ENCODE measurements around the gene CCDC85A.

- TF ChIP-seq, protein P1, sequence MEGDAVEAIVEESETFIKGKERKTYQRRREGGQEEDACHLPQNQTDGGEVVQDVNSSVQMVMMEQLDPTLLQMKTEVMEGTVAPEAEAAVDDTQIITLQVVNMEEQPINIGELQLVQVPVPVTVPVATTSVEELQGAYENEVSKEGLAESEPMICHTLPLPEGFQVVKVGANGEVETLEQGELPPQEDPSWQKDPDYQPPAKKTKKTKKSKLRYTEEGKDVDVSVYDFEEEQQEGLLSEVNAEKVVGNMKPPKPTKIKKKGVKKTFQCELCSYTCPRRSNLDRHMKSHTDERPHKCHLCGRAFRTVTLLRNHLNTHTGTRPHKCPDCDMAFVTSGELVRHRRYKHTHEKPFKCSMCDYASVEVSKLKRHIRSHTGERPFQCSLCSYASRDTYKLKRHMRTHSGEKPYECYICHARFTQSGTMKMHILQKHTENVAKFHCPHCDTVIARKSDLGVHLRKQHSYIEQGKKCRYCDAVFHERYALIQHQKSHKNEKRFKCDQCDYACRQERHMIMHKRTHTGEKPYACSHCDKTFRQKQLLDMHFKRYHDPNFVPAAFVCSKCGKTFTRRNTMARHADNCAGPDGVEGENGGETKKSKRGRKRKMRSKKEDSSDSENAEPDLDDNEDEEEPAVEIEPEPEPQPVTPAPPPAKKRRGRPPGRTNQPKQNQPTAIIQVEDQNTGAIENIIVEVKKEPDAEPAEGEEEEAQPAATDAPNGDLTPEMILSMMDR (IDR thresholded peaks at IDR 0.05): no peak
- TF ChIP-seq EP300 (IDR thresholded peaks at IDR 0.05): no peak
- TF ChIP-seq POLR2AphosphoS5 (IDR thresholded peaks at IDR 0.05): no peak
Measured at GRCh38 chr2:56244911-56245530, 61.2 kb downstream of the CCDC85A start.
